Suppressor macrophage (primary cell): Measurements from ENCODE around the gene CLINT1.
A peak's percentile ranks its signal among the peaks of the same experiment; 100 is the strongest.

Experiments used
- DNase-seq, 4 experiments: peaks; one replicate each; pipeline ENCODE4 v3.0.0-alpha.2; 2020 to 2022

Gene CLINT1

DNA sequence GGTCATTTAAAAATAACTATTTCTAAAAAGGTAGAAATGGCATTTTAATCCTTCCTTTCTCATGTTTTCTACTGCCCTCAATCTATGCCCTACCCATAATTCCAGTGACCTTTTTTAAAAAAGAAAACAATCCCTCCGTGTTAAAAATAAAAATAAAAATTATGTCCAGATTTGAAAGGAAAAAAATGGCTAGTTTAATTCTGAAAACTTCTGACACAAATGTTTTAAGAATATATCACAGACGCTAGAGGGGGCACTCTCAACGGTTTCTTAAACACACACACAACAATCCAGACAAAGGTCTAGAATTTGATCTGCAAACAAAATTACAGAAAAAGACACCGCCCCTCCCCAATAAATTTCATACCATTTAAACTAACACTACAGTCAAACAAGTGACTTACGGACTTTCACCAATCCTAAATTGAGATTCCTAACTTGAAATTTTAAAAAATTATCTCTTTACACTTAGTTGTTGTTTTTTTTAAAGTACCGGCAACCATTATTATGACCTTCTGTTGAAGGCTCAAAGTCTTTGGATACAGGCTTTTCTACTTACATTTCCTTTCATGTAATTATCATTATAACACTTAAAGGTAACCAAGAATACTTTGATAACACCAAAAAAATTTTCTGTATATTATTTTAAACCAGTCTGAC, 38.2 kb downstream of the CLINT1 start:
- peak; percentile 17 to 71 (median 38) for DNase-seq

DNA sequence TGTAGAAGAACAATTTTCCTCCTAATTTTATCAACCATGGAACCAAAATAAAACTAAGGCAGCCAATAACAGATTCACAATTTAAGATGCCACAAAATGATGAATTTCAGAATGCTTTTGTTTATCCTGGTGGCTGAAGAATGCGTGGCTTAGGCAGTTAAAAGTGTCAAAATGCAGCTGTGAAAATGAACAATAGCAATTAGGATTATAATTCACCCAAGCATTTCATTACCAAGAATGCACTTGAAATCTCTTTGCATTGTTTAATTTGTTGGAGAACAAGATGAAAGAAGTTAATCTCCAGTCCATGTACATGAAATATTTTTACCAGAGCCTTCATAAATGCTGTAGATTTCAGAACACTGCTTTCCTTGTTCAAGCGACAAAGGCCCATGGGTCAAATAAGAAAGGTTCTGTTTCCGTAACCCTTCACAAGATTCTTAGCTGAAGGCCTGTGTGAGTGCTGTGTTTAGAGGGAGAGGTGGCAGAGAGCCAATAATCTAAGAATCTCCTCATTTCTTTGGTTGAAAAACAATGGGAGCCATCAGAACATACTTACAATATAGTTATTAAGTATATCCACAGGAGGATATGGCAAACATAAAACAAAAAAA, 39.3 kb downstream of the CLINT1 start:
- DNase-seq: no peak

DNA sequence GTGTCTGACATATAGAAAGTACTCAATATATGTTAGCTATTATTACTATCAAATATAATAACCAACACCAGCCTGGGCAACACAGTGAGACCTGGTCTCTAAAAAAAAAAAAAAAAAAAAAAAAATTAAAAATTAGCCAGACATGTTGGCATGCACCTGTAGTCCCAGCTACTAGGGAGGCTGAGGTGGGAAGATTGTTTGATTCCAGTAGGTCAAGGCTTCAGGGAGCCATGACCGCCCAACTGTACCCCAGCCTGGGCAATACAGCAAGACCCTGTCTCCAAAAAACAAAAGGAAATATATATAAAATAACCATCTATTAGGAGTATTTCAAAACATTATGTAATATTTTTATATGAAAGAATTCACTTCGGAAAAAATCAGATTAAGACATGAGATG, 40.6 kb downstream of the CLINT1 start:
- no peak for DNase-seq

DNA sequence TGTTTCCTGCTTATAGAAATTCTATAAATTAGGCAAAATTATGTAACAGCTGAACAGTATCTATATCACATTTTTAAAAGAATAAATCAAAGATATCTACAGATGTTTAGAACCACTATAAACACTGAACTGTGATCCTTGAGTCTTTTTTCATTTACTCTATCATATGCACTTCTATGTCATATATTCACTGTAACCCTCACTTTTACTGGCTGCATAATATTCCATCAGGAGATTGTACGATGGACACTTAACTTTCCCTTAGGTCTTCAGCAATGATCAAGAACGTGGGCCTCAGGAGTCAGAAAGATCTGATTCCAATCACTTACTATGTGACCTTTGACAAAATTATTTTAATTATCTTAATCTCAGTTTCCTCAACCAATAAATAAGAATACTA, 41.0 kb downstream of the CLINT1 start:
- no peak for DNase-seq

DNA sequence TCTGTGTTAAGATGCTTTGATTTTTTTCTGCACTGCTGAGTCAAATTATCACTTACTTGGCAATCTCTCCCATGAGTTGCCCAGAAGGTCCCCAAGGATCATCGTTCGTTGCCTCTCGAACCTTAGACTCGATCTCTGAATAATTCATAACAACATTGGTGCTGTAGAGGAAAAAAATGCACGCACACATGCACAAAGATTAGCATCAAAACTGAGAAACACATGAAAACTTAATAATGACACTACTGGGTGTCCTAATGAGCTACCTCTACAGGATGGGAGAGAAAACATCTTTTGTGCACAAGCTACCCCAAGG, 41.6 kb downstream of the CLINT1 start:
- DNase-seq: no peak

DNA sequence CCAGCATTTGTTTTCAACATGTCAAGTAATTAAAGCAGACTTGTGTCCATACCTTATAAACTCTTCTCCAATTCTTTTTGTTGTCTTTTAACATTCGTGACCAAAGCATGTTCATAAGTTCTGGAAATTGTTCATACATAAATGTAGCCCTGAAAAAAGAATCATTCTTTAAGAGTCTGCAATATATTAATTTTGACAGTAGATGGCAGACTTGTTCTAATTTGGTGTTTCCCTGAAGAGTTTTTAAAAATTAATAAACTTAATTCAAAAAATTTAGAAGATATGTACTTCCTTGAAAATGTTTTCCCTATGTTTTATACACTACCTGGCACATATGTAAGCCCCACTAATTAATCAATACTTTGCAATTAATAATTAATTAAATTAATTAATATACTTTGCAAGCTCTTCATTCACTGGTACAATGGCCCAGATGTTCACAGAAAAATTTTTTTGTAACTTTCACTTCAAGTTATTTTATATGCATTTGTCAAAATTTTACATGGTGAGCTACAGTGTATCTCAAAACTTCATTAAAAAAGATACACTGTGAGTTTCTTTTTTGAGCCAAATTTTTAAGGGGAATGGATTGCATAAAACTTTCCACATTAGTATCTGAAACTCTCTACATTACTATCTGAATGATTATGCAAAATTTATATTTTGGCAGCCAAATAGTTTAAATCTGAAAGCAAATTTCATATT, 42.1 kb downstream of the CLINT1 start:
- peak in 2 of 4 experiments; percentile 46 to 62 for DNase-seq

DNA sequence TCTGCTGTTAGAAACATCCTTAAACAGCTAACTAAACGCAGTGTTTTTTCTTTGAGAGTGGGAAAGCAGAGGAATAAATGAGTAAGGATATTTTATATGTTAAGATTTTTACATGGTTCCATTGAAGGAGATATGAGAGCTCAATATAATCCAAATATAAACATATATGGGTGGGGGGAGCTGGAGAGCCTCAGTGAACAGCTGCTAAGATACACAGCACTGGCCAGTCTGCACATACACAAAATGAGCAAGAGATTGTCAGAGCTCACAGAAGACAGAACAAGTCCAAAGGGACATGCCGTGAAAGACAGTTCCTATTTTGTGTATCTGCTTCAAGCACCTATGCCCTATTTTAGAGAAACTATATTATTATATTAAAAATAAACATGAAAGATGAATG, 46.9 kb downstream of the CLINT1 start:
- DNase-seq: no peak

DNA sequence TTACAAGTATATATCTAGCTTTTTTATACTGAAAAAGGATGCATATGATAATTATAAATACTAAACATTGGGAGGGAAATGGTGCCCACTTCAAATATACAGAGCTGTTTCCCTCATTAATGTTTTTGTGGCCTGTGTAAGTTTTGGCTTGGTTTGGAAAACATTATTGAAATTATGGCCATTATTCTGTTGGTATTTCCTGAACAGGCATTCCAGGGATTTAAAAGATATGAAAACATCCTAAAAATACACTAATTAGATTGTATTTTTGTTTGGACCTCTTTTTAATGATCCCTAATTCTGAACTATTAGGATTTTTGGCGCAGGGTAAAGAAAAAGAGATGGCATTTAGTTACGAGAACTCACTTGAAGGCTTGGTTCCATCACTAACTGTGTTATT, 50.9 kb downstream of the CLINT1 start:
- no peak for DNase-seq

DNA sequence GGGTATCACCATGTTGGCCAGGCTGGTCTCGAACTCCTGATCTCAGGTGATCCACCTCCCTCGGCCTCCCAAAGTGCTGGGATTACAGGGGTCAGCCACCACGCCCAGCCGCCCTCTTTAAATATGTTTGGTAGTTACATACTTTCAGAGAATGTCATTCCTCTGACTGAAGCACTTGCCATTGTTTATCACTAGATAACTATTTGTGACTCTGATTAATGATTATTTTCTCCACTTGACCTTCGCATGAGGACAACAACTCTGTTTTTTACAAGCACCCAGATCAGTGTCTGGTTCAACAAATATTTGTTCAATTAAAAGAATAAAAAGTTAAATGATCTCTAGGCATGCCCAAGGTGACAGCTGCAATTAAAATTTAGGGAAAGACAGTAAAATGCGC, 56.2 kb downstream of the CLINT1 start:
- no peak for DNase-seq

DNA sequence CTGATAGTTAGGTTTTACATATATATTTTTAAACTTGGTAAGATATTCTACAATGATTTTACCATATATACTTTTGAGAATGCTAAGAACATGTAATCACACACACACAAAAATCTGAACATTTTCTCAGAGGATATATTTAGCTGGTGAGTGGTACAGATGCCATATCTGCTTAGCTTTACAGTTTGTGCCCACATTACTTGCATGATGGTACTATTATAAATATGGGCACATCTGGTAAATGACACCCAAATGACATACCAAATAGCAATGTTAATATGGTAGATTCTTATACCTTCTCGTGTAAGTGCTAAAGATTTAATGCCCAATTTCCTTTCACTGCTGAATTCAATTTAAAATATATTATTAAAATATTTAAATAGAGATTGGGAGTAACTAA, 58.8 kb downstream of the CLINT1 start:
- DNase-seq: no peak

DNA sequence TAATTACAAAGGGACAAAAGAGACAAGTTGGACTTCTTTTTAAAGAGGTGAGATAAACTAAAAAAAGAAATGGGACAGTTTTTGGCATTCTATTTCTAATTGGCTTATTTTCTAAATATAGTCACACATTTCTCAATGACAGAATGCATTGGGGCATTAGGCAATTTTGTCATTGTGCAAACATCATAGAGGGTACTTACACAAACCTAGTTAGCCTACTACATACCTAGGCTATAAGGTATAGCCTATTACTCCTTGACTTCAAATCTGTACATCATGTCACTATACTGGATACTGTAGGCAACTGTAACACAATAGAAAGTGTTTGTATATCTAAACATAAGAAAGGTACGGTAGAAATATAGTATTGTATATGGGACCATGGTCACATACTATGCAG, 59.4 kb downstream of the CLINT1 start:
- peak in 3 of 4 experiments; percentile 5 to 19 (median 7) for DNase-seq

DNA sequence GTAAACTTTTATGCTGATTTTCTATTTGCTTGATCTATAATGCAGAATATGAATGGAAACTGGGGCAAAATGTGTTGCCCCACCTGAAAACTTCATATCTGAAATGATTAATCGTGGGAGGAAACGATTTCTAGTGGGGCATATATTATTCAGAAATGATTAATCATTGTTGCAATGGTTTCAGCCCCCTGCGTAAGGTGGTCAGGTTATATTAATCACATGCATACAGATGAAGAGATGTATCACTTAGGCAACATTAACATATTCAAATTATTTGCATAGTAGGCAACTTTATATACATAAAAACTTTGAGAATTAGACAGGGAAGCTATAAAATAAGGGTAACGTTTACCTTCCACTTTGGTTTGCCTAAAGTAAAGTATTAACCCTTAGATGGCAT, 65.6 kb downstream of the CLINT1 start:
- DNase-seq: no peak

DNA sequence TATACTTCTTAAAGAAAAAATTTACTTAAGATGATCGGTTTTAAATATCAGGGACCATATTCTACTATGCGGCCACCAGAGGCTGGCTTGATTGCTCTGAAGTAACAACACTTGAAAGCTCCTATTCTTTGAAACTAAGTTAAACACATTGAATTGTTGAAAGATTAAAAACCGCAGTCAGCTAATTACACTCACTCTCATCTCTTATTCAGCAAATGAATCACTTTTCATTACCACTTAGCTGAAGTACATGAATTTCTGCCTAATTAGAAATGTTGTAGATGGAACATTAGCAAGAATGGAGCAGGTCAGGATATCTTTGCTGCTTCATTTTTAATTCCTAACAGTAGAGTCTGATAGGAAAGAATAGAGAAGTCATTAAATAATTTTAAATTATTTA, 73.1 kb downstream of the CLINT1 start:
- DNase-seq: no peak

DNA sequence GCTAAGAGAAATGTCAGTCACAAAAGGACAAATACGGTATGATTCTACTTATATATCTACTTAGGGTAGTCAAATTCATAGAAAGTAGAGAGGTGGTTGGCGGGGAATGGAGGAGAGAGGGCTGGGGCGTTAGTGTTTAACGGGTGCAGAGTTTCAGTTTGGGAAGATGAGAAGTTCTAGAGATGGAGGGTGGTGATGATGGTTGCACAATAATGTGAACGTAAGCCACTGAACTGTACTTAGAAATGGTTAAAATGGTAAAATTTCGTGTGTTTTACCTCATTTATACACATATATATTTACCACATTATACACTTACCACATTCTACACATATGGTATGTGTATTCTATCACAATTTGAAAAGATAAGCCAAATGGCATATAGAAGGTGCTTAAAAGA, 79.7 kb downstream of the CLINT1 start:
- DNase-seq: no peak

DNA sequence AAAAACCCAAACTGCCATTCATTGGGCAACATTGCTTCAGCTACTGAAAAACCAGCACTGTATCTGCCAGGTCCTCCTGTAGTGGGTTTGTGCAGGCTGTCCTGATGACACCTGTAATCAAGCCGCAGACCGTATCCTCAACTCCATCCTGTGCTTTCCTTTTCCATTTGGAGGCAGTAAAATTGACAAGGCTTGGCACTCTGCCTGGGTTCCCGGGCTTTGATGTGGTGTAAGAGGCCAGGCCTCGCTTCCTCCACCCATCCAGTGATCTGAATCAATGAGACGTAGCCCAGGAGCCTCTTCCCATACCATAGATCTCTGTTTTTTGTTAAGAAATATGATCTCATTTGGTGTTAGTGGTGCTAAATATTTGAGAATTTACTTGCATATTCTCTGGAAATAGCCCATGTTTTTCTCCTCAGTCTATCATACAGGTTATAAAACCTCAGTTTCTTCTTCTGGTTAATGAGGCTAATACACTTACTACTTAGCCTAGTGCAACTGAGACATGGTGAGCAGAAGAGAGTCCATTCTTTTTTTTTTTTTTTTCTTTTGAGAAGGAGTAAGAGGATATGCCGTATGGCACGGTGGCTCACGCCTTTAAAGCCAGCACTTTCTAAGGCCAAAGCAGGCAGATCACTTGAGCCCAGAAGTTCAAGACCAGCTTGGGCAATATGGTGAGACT, 80.7 kb downstream of the CLINT1 start:
- no peak for DNase-seq

DNA sequence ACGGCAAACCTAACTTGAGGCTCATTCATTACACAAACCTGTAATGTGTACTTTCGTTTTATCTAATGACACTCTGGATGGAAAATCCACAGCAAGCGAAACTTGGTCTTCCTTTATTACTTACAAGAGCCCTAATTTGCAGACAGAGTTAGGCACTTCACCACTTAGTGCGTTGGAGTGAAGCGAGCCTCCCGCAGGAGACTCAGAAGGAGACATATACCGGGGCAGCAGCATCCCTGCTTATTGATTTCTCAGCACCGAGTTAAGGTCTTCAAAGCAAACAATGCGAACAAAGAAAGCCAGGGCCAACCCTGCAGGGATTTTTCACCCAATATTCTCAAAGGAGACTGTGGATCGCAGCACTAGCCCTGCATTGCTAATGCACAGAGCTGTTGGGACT, 86.8 kb downstream of the CLINT1 start:
- no peak for DNase-seq

DNA sequence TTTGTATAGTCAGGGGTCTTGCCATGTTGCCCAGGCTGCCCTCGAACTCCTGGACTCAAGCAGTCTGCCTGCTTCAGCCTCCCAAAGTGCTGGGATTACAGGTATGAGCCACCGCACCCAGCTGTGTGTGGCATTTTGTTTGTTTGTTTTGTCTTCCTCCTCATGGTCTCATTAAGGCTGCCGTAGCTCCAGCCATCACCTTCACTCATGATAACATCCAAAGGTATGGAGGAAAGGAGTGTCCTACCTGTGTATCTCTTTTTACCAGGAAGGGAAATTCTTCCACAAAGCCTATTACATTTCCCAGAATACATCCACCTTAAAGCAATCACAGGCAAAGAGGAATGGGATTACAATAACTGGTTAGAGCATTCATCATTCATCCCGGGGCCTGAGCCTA, 88.3 kb downstream of the CLINT1 start:
- DNase-seq: no peak

DNA sequence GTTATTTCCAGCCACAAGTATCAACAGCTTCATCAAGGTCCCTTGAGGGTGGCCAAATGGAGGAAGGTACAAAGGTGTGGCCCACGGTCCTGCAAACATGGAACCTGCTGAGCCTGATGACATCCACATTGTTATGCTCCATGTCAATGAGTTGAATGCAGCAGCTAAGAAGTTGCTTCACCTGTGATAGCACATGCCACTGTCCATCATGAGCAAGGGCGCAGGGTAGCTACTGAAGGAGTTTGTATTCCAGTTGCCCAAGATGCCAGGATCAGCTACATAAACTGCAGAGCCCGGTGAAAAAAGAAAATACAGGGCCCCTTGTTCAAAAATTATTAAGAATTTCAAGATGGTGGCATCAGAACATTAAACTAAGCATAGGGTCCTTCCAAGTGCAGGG, 91.3 kb downstream of the CLINT1 start:
- DNase-seq: no peak

DNA sequence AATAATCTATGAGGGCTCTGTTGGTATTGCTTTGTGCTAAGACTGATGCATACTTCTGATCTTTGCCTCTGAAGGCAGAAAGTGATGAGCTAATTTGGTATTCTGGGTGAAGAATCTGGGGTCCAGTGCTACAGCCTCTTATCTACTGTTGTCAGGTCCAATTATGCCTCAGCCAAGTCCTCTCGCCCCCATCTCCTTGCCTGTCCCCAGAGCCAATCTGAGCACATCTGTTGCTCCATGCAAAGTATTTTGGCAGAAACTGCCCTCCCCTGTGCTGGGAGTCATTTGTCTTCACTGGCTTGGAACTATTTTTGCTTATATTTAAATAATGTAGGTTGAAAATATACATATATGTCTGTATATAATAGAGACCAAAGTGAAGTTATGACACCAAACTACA, 92.0 kb downstream of the CLINT1 start:
- no peak for DNase-seq

DNA sequence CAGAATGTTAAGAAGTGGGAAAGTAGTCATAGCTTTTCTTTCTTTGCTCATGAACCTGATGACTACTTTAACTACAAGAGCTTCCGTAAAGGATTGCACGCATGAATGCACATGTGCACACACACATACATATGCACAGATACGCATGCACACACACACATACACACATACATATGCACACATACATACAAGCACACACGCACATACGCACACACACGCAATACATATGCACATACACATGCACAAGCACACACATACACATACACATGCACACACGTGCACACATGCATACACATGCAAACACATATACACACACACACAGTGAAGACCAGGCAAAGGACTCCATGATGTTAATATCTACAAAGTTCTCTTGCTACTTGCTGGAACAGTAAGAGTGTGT, 92.5 kb downstream of the CLINT1 start:
- no peak for DNase-seq

DNA sequence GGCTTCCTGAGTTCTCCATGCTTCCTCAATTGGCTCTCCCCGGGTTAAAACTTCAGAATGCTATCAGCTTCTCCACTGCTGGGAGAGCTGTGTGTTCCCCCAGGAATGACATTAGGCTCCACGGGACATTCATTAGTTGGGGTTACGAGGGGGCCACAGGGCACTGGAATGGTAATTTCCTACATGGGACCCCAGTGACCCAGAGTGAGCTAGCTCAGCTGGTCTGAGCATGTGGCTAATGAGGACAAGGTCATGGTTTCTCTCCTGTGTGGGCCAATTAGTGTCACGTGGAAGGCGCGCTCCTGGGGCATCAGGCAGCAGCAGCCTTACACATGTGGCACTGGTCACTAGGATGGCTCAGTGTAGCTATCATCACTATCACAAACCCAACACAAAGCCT, 94.4 kb downstream of the CLINT1 start:
- DNase-seq: no peak

DNA sequence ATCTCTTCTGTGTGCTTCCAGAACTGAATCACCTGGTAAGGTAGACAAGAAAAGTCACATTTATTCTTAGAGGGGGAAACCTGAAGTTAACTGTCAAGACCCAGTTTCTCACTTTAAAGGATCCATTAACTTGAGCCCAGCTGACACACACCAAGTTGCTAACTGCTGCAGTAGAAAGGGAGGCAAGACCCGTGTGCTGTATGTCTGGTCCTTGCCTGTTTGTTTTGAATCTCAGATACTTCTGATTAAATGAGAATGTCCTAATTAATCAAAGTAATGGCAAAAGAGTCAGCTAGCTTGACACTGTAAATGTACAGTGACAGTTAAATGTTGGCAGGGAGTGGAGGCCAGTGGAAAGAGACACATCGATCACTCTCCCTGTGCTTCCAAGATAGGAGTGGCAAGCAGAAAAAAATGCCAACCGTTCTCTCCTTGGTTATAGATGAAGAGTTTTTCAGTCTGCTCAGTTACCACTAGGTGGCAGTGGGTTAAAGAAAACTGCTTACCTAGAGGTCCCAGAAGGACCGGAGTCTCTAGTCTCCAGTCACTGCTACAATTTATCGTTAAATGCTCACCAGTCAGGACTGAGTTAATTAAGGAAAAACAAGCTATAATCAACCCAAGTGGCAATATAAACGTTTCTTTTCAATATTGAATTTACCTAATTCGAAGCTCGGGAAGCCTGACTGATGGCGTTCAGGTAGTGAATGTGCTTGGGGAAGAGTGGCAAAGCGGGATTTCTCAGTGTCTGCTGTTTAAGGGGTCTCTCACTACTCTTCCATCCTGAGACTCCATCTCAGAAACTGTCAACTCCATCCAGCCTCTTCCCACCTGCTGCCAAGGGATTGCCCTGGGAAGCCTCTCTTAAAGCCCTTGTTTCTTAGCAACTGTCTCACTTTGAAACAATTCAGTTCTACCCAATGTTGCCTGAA, 97.0 kb downstream of the CLINT1 start:
- peak; percentile 53 to 75 (median 61) for DNase-seq

DNA sequence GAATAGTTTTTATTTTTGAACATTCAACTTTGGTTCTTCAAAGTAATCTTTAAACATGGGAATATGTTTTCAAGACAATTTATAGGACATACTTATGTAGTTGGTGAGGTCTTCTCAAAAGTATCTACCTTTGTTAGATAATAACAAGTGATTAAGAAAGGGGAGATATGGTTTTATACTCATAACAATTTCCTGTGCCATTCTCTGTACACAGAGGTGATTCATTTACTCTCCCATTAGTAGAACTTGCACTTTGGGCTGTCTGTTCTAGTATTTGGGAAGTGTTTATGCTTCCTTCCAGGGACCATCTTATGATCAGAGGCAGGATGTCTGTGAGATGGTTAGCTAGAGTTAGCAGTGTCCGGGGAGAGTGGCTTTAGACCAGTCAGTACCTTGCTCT, 100.2 kb downstream of the CLINT1 start:
- no peak for DNase-seq
